ENCODE measurements around the gene FAM53B.
"Not testable (repeated sequence)": the region's sequence is repeated elsewhere in the genome, so short reads cannot be mapped to it uniquely, and the experiment has no call there.

Gene FAM53B

GRCh38 chr10:124626759-124627380, 117.3 kb downstream of the FAM53B start:
- DNase-seq (ENCODE audit: low read depth), result no peak

GRCh38 chr10:124625831-124626238, 118.3 kb downstream of the FAM53B start:
- no peak for DNase-seq (ENCODE audit: low read depth)

DNA sequence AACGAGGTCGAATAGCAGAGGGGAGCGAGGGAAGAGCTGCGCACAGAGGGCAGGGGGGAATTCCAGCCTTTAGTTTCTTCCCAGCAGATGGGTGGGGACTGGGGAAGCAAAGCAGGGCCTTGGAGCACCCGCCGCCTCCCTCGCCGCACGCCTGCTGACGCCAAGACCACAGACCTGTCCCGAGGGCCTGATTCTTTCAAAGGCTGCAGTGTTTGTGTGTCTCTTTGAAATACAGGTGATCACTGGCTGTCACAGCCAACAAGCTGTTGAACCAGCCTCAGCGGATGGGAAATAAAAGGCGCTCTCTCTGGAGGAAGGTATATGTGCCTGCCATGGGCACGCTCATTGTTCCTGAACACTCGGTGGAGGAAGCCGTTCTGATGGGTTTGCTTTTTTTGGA, 119.3 kb downstream of the FAM53B start:
- DNase-seq (ENCODE audit: low read depth), result no peak

GRCh38 chr10:124624466-124624865, 119.7 kb downstream of the FAM53B start:
- DNase-seq (ENCODE audit: low read depth), result no peak

GRCh38 chr10:124624006-124624405, 120.2 kb downstream of the FAM53B start:
- no peak for DNase-seq (ENCODE audit: low read depth)

DNA sequence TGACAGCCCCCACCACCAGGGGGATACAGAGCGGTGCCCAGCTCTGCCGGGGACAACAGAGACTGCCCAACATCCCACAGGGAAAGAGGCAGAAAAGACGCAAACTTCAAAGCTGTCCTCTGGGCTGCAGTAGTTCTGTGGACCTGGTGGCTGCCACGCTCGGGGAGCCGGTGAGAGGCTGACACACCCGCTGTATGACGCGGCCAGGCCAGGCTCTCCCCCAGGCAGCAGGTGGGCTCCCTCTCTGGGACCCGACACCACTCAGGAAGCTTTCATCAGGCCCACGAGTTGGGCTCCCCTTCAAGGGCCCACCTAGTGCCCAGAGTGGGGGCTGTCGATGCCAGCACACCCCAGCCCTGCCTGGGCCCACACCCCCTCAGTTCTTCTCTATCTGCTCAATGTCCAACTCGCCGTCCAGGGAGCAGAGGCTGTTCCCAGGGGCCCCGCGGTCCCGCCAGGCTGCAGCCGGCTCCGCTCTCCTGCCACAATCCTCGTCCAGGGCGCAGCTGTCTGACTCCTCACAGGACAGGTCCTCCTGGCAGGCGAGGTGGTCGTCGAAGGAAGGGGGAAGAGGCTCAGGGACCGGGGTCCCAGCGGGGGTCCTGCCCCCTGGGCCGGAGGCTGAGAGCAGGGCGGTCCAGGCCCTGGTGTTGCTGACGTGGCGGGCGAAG, 121.2 kb downstream of the FAM53B start:
- no peak for DNase-seq (ENCODE audit: low read depth)

DNA sequence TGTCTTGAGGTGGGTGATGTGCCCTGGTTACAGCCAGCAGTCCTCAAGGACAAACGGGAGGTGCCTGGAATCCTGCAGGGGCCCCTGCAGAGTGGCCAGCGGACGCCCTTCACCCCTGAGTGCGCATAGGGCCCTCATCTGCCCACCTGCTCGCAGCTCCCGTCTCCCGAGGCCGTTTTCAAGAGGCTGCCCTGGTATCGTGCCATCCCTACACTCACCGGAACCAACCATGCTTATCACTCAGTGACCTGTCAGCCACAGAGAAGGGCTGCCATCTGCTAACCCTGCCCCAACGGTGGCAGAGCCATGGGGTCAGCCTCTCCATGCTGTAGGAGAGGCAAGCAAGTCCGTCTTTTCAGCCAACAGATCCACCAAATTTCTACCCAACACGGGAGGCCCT, 122.0 kb downstream of the FAM53B start:
- no peak for DNase-seq (ENCODE audit: low read depth)

GRCh38 chr10:124621637-124622036, 122.5 kb downstream of the FAM53B start:
- no peak for DNase-seq (ENCODE audit: low read depth)

GRCh38 chr10:124619802-124620490, 124.2 kb downstream of the FAM53B start:
- no peak for DNase-seq (ENCODE audit: low read depth)

- no peak for DNase-seq (ENCODE audit: low read depth)
Measured at GRCh38 chr10:124619195-124619594, 125.0 kb downstream of the FAM53B start.

DNA sequence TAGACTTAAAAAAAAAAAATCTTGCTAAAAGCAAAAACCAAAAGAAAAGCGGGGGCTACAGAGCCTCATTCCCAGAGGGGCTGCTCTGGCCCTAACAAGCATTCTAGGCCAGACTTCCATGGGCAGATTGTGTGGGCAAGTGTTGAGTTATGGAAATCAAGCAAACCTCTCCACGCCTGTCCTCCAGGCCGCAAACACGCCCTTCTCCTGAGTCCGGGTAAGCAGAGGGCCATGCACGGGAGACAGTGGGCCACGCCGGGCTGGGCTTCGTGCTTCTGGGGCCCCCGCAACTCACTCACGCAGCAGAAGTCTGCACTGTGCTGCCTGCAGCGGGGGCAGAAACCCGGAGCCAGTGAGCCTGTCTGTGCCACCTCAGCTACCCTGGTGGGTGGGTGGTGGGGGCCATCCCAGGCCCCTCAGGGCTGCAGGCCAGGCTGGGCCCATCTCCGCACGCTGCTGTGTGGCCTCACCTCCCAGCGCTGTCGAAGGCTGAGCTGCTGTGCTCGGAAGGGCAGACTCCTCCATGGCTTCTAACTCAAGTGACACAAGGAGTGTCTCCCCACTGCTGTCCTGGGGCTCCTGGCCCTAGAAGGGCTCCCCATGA, 125.6 kb downstream of the FAM53B start:
- no peak for DNase-seq (ENCODE audit: low read depth)

DNA sequence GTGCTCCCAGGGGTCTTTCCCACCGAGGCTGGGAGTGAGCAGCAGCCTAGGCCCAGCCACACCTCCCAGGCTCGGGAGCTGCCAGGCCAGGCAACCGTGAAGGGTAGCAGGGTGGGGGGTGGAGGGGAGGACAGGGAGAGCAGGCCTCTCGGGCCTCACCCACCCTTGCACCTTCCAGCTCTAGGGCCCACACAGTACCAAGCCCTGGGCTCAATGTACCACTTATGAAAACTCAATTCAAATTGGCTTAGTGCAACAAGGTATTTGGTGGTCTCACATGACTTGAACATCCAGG, 127.4 kb downstream of the FAM53B start:
- DNase-seq (ENCODE audit: low read depth), result no peak

DNA sequence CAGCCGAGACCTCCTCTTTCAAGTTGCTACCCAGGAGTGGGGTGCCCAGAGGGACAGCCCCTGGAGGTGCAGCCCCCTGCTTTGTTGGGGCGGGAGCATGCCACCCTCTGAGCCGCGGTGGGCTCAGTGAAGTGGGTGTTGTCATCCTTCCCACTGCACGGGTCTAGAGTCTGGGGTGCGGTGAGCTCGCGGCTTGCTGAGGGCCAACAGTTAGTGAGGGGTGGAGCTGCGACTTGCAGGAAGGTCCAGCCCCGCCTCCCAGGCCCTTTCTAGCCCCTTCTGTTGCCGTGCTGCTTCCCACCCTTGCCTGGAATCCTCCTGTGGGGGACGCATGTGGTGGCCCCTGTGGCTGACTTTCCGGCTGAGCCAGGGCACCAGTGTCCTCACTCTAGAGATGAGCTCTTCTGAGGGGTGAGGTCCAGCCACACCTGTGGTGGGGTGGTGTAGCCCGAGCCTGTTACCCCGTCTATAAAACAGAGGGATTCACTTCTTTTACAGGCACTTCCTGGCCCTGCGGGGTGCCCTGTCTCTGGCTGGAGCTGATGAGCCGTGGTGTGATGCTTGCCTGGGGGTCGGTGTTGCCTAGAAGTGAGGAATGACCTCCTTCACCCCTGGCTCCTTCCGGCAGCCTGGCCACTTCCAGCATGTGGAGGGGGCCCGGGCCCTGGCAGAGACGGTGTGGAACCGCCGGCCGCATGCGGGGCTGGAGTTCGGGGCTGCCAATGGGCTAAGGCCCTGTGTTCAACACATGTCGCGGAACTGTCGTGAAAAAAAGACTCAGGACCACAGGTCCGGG, 127.9 kb downstream of the FAM53B start:
- DNase-seq (ENCODE audit: low read depth), result no peak

GRCh38 chr10:124615259-124615658, 128.9 kb downstream of the FAM53B start:
- no peak for DNase-seq (ENCODE audit: low read depth)

GRCh38 chr10:124614003-124614659, 130.0 kb downstream of the FAM53B start:
- DNase-seq (ENCODE audit: low read depth), result no peak

DNA sequence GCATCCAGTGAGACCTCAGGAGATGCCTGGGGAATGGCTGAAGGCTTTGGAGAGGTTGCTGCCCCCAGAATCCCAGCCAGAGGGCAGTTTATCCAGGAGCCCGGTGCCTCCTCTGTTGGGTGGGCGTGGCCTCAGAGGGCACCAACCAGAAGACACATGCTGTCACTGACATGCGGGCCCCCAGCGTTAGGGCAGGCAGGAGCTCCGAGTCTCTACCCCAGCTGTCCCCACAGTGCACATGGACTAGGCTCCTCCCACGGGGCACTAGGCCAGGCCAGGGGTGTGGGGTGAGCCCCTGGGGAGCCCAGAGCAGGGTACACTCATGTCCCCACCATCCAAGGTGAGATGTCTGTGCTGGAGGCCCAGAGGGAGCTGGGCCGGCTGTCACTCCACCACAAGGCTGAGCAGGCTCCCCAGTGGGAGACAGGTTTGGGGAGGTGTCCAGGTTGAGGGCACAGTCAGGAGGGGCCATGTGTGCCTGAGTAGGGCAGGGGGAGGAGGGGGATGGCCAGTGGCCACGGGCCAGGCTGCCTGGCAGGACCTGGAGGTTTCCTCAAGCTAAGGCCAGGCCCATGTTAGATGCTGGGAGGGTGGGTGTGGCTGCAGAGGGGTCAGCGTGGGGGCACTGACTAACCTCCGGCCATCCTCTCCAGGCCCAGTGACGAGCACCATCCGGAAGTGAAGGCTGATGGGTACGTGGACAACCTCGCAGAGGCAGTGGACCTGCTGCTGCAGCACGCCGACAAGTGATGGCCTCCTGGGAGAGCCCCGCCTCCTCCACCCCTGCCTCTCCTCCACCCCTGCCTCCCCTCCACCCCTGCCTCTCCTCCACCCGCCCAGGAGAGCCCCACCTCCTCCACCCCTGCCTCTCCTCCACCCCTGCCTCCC, 131.3 kb downstream of the FAM53B start:
- DNase-seq (ENCODE audit: low read depth), result no peak

DNA sequence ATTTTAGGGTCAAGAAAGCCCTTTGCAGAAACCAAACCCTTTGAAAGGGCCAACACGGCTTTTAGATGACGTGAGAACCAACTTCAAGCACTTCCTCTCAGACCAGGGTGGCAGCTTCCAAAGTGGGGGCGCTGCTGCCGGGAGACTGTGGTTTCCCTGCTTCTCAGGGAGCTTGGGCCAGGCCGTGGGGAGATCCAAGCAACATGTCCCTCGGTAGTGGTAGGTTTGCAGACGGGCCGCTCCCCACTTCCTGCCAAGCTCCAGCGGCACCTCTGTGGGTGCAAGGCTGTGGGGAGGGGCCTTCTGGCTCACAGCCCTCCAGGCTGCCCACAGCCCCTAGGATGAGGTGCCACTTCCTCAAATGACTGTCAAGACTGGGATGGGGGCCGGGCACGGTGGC, 132.4 kb downstream of the FAM53B start:
- no peak for DNase-seq (ENCODE audit: low read depth)

- not testable (repeated sequence) for DNase-seq (ENCODE audit: low read depth)
Measured at GRCh38 chr10:124610851-124611250, 133.3 kb downstream of the FAM53B start.

DNA sequence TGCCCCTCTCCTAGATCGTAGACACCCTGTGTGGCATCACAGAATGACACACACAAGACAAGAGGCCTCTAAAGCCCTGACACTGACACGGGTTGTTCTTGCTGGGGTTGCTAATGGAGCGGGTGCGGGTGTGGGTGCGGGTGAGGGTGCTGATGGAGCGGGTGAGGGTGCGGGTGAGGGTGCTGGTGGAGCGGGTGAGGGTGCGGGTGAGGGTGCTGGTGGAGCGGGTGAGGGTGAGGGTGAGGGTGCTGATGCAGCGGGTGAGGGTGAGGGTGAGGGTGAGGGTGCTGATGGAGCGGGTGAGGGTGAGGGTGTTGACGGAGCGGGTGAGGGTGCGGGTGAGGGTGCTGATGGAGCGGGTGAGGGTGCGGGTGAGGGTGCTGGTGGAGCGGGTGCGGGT, 134.0 kb downstream of the FAM53B start:
- not testable (repeated sequence) for DNase-seq (ENCODE audit: low read depth)

DNA sequence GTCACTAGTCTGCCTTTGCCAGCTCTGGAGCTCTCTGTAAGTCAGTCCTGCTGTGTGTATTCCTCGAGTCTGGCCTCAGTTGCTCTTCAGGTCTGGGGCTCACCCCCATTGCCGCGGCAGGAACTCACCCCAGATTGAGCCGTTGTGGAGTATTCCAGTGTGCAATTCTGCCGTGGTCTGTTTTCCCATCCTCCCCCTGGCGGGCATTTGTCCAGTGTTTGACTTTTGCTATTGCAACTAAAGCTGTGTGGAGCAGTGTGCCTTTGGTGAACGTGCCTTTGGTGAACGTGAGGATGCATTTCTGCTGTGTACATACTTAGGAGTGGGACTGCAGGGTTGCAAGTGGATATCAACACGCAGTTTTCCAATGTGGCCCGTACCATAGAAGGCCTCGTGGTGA, 134.5 kb downstream of the FAM53B start:
- DNase-seq (ENCODE audit: low read depth), result no peak
